ENCODE measurements around the gene ANKRD66.
"Not testable (repeated sequence)": the region's sequence is repeated elsewhere in the genome, so short reads cannot be mapped to it uniquely, and the experiment has no call there.

The ANKRD66 gene

DNA sequence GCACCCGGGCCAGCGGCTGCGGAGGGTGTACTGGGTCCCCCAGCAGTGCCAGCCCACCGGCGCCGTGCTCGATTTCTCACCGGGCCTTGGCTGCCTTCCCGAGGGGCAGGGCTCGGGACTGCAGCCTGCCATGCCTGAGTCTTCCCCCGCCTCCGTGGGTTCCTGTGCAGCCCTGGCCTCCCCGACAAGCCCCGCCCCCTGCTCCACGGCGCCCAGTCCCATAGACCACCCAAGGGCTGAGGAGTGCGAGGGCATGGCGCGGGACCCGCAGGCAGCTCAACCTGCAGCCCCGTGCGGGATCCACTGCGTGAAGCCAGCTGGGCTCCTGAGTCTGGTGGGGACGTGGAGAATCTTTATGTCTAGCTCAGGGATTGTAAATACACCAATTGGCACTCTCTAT lies 28.0 kb downstream of the ANKRD66 start:
- H3K9me3 ChIP-seq (ENCODE audit: control insufficient read depth, low read length); H3K9ac ChIP-seq (ENCODE audit: low read length); H3K36me3 ChIP-seq (ENCODE audit: control insufficient read depth, insufficient read depth, low read length, severe bottlenecking); H3K27me3 ChIP-seq (replicated peaks; ENCODE audit: control insufficient read depth, insufficient read depth, low read length); DNase-seq (ENCODE audit: low read depth); H3K4me3 ChIP-seq (ENCODE audit: low read length): not testable (repeated sequence)
- H3K4me1 ChIP-seq (ENCODE audit: control insufficient read depth, insufficient read depth, low read length) = peaks cover 20% of the 10 kb centered on the region

DNA sequence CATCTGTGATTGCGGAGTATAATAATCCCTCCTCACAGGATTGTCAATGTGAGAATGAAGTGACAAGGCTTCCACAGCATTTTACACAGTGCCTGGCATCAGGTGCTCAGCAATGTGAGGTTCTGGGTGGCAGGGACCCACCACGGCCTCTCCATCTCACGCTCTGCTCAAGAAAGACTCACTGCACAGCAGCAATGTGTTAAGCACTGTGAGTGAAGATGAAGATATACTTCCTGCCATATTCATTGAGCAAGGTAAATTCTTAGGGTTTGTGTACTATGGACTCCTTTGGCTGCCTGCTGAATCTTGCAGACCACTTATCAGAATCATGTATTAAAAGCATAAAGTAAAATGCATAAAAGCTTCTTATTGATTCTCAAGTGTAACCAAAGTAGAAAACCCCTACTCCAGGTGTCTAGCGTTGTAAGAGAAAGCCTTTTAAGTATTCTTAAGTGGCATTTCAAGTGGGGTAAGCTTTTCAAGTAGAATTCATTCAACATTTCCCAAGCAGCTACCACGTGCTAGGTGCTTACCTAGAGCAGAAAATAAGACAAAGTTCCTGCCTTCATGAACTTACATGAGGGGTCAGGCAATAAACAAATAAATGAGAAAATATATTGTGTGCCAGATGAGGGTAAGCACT lies 29.5 kb downstream of the ANKRD66 start:
- no peak overlapping the region for H3K9ac ChIP-seq (ENCODE audit: low read length)
- peaks cover 20% of the 10 kb centered on the region for H3K4me1 ChIP-seq (ENCODE audit: control insufficient read depth, insufficient read depth, low read length)
- no peaks in the 10 kb centered on the region for H3K27me3 ChIP-seq (replicated peaks; ENCODE audit: control insufficient read depth, insufficient read depth, low read length)
- no peak for DNase-seq (ENCODE audit: low read depth)
- H3K36me3 ChIP-seq (ENCODE audit: control insufficient read depth, insufficient read depth, low read length, severe bottlenecking) = no peaks in the 10 kb centered on the region
- no peaks in the 10 kb centered on the region for H3K9me3 ChIP-seq (ENCODE audit: control insufficient read depth, low read length)
- H3K4me3 ChIP-seq (ENCODE audit: low read length) = no peak overlapping the region

DNA sequence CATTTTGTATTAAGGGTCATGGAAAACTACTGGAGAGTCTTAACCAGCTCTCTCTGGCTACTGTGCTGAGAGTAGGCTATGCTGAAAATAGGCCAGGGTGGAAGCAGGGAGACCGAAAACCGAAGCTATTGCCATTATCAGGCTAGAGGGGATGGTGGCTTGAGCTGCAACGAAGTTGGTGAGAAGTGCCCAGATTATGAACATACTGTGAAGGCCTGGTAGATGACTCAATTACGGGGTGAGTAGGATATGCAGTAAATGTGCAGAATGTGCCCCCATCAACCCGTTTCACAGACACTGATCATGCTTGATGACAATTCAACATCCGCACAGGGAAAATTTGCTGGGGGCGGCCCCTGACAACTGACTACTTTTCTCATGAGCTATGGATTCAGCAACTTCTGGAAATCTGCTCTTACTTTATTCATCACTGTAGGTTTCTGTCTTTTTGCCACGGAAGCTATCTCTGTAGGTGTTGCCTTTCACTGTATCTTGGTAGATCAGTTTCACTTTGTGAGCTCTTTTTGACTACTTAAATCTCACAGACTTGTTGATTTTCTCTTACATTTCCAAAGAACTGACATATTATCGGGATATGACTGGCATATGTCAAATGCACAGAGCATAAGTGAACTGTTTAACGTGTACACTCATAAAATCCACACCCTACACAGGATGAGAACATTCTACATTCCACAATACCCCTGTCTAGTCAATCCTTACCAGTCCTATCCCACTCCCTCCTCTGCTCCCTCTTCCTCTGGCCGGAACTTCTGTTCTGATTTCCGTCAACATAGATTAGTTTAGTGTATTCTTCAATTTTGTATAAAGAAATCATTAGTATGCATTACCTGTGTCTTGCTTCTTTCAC lies 31.0 kb downstream of the ANKRD66 start:
- Histone ChIP-seq H3K36me3 (ENCODE audit: control insufficient read depth, insufficient read depth, low read length, severe bottlenecking) (no peaks in the 10 kb centered on the region), H3K4me3 (ENCODE audit: low read length) (no peak overlapping the region), H3K9me3 (ENCODE audit: control insufficient read depth, low read length) (no peaks in the 10 kb centered on the region), H3K27me3 (replicated peaks; ENCODE audit: control insufficient read depth, insufficient read depth, low read length) (no peaks in the 10 kb centered on the region), H3K9ac (ENCODE audit: low read length) (no peak overlapping the region), H3K4me1 (ENCODE audit: control insufficient read depth, insufficient read depth, low read length) (peaks cover 14% of the 10 kb centered on the region)
- no peak for DNase-seq (ENCODE audit: low read depth)

DNA sequence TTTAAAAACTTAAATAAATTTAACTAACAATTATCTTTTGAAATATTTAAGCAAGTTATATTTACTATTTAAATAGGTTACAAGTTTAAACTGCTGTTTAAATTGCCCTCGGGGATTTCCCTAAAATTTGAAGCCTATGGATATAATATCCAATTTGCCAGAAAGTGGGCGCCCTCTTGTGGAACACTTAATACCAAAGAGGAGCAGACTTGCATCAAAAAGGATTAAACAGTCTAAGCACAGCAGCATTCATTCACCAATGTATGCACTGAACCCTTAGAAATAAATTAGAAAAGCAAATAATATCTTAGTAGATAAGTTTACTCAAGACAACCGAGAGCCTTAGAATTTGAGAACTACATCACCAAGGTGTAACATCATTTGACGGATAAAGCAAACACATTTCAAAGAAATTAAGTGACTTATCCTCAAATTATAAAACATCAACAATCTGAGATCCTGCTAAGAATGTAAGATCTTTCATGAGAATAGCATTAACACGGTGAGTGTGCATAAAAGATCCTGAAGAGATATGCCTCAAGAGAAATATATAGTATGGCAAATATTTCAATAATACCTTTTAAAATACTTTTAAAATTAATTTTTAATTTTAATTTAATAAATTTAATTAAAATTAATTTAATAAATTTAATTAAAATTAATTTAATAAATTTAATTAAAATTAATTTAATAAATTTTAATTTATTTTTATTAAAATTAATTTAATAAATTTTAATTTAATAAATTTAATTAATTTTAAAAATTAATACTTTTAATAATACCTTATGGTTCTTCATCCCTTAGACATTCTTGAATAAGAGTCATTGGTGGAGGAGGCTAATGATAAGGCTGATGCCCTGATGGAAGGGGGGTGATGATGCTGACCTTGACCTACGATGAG lies 35.0 kb downstream of the ANKRD66 start:
- H3K9ac ChIP-seq (ENCODE audit: low read length) = no peak overlapping the region

DNA sequence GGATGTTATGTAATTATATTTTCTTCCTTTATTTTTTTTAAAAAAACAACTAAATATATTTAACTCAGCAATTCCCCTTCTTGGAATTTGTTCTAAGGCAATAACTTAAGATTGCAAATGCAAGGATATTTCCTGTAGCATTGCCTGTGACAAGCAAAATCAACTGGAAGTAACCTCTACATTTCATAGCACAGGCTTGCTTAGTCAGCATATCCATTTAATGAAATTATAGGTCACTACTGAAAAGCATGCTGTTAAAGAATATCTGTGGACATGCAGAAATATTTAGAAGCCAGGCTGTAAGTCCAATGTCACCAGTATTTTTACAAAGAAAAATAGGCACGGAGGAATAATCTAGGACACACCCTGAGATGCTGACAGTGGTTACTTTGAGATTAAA lies 37.8 kb downstream of the ANKRD66 start:
- no peaks in the 10 kb centered on the region for H3K36me3 ChIP-seq (ENCODE audit: control insufficient read depth, insufficient read depth, low read length, severe bottlenecking)
- no peaks in the 10 kb centered on the region for H3K27me3 ChIP-seq (replicated peaks; ENCODE audit: control insufficient read depth, insufficient read depth, low read length)
- no peak overlapping the region for H3K4me3 ChIP-seq (ENCODE audit: low read length)
- H3K9me3 ChIP-seq (ENCODE audit: control insufficient read depth, low read length) = no peaks in the 10 kb centered on the region
- no peak overlapping the region for H3K9ac ChIP-seq (ENCODE audit: low read length)
- no peak for DNase-seq (ENCODE audit: low read depth)
- no peaks in the 10 kb centered on the region for H3K4me1 ChIP-seq (ENCODE audit: control insufficient read depth, insufficient read depth, low read length)

More for the DNA sequence above, 35.0 kb downstream of the ANKRD66 start:
- no peaks in the 10 kb centered on the region for H3K9me3 ChIP-seq (ENCODE audit: control insufficient read depth, low read length)
- no peaks in the 10 kb centered on the region for H3K27me3 ChIP-seq (replicated peaks; ENCODE audit: control insufficient read depth, insufficient read depth, low read length)
- no peaks in the 10 kb centered on the region for H3K4me1 ChIP-seq (ENCODE audit: control insufficient read depth, insufficient read depth, low read length)
- no peaks in the 10 kb centered on the region for H3K36me3 ChIP-seq (ENCODE audit: control insufficient read depth, insufficient read depth, low read length, severe bottlenecking)
- no peak overlapping the region for H3K4me3 ChIP-seq (ENCODE audit: low read length)
- DNase-seq (ENCODE audit: low read depth) = peak; percentile 90

DNA sequence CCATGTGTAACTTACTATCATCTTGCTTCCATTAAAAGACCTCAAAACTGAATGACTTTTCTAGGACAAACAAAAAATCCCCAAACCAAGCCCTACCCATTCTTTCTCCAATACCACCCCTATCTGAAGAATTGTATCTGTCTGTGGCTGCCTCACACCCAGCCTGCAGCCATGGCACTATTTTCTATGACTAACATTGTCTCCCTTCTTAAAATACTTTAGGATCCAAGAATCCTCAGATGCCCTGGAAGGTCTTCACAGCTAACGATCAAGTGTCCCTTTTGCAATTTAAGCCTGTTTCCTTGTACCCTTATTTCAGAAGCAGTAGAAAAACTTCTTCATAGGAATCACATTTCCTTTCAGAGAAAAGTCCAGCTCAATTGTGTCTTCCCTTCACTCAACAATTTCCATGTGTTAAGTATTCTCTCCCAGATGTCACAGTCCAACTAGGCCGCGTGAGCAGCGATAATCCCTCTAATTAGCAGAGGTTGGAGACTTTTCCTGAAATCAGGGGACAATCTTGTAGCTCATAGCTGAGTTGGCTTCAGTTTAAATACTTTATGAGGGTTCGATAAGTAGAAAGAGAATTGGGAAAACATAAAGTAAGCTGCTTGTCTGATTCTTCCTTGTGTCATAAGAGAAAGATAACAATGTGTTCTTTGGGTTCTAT lies 41.3 kb downstream of the ANKRD66 start:
- Histone ChIP-seq H3K4me3 (ENCODE audit: low read length) (no peak overlapping the region), H3K27me3 (replicated peaks; ENCODE audit: control insufficient read depth, insufficient read depth, low read length) (peaks cover 6% of the 10 kb centered on the region), H3K4me1 (ENCODE audit: control insufficient read depth, insufficient read depth, low read length) (no peaks in the 10 kb centered on the region), H3K9ac (ENCODE audit: low read length) (no peak overlapping the region), H3K9me3 (ENCODE audit: control insufficient read depth, low read length) (no peaks in the 10 kb centered on the region), H3K36me3 (ENCODE audit: control insufficient read depth, insufficient read depth, low read length, severe bottlenecking) (no peaks in the 10 kb centered on the region)
- DNase-seq (ENCODE audit: low read depth) = no peak

DNA sequence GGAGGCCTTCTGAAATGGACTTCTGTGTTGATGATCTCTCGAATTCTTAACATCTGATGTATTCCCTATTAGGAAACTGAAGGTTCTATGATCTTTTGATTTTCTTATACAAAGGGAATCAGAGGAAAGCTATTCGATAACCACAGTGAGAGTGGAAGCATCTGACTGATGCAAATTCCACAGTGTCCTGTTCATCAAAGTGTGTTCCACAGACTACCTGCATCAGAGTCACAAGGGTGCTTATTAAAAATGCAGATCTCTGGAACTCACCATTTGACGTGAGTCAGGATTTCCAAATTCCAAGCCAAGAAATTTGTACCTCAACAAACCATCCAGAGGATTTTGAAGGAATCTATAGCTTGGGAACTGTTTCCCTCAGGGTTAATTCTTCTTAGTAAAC lies 42.1 kb downstream of the ANKRD66 start:
- H3K9ac ChIP-seq (ENCODE audit: low read length) = no peak overlapping the region
- H3K4me1 ChIP-seq (ENCODE audit: control insufficient read depth, insufficient read depth, low read length) = no peaks in the 10 kb centered on the region
- H3K27me3 ChIP-seq (replicated peaks; ENCODE audit: control insufficient read depth, insufficient read depth, low read length) = peaks cover 6% of the 10 kb centered on the region
- no peaks in the 10 kb centered on the region for H3K9me3 ChIP-seq (ENCODE audit: control insufficient read depth, low read length)
- H3K36me3 ChIP-seq (ENCODE audit: control insufficient read depth, insufficient read depth, low read length, severe bottlenecking) = no peaks in the 10 kb centered on the region
- no peak overlapping the region for H3K4me3 ChIP-seq (ENCODE audit: low read length)
- no peak for DNase-seq (ENCODE audit: low read depth)

DNA sequence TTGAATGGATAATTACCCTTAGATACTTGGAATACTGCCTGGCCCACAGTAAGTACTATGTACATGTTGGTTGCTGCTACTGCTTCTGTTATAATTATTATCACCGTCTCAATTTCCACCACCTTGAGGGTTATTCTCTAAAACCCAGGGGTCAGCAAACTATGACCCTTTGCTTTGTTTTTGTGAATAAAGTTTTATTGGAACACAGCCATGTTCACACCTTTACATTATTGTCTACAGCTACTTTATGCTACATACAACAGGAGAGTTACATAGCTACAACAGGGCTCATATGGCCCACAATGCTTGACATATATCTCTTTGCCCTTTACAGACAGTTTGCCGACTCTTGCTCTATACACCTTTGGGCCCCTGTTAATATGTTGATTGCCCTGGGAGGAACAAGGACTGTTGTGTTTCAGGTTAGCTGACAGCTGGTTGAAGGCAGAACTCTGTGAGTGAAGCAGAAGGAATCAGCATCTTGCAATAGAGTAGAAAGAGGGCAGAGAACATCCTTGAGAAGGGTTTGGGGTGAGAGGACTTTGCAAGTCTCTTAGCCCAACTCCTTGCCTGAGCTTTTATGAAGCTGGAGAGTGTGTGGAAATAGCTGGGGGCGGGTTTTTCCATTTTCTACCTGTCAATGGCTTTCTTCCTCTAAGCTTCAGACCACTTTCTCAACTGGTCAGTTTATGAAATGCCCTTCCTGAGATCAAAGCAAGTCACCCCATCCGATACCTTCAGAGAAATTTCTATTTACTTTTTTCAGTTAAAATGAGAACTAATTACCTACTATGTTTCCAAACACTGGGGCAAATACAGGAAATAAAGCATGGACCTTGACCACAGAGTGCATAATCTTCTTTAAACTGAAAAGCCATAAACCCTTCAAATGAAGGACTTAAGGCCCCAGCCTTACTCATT lies 43.0 kb downstream of the ANKRD66 start:
- Histone ChIP-seq H3K27me3 (replicated peaks; ENCODE audit: control insufficient read depth, insufficient read depth, low read length) (peaks cover 6% of the 10 kb centered on the region), H3K4me1 (ENCODE audit: control insufficient read depth, insufficient read depth, low read length) (no peaks in the 10 kb centered on the region), H3K36me3 (ENCODE audit: control insufficient read depth, insufficient read depth, low read length, severe bottlenecking) (no peaks in the 10 kb centered on the region), H3K4me3 (ENCODE audit: low read length) (no peak overlapping the region), H3K9me3 (ENCODE audit: control insufficient read depth, low read length) (no peaks in the 10 kb centered on the region), H3K9ac (ENCODE audit: low read length) (no peak overlapping the region)
- DNase-seq (ENCODE audit: low read depth) = no peak

DNA sequence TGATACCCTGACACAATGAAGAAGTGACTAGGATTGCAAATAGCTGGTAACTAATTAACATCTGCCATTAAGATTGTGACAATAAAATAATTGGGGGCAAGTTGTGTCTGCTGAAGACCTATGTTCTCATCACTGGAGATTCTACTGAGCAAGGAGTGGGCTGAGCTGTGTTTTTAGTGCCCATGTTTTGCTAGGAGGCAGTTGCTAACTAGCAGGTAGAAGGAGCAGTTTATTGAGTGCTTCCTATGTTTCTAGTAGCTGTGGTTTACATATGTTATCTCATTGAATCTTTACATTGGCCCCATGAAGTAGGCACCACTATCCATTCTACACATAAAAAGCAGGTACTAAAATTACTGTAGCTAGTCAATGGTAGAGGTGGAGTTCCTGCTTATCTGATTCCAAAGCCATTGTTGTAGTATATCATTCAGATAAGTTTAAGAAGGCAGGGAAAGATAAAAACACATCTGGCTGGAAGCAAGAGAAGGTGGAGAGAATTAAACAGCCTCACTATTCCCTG lies 43.7 kb downstream of the ANKRD66 start:
- Histone ChIP-seq H3K36me3 (ENCODE audit: control insufficient read depth, insufficient read depth, low read length, severe bottlenecking) (no peaks in the 10 kb centered on the region), H3K4me1 (ENCODE audit: control insufficient read depth, insufficient read depth, low read length) (no peaks in the 10 kb centered on the region), H3K9ac (ENCODE audit: low read length) (no peak overlapping the region), H3K27me3 (replicated peaks; ENCODE audit: control insufficient read depth, insufficient read depth, low read length) (peaks cover 6% of the 10 kb centered on the region), H3K9me3 (ENCODE audit: control insufficient read depth, low read length) (no peaks in the 10 kb centered on the region), H3K4me3 (ENCODE audit: low read length) (no peak overlapping the region)
- no peak for DNase-seq (ENCODE audit: low read depth)

DNA sequence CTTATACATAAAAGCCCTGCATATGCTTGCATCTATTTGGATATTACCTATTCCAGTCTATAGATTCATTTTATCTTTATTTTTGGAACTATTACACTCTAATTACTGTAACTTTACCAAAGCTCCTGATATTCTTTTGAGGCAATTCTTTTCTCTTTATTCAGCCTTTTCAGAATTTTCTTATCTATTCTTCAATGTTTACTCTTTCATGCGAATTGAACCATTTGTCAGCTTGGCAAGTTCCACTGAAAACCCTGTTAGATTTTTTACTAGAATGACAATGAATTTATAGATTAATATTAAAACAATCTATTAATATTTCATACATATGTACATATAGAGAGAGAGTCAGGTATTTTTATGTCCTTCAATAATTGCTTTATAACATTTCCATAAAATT lies 45.9 kb downstream of the ANKRD66 start:
- Histone ChIP-seq H3K9ac (ENCODE audit: low read length) (no peak overlapping the region), H3K27me3 (replicated peaks; ENCODE audit: control insufficient read depth, insufficient read depth, low read length) (peaks cover 8% of the 10 kb centered on the region), H3K9me3 (ENCODE audit: control insufficient read depth, low read length) (no peaks in the 10 kb centered on the region), H3K4me1 (ENCODE audit: control insufficient read depth, insufficient read depth, low read length) (no peaks in the 10 kb centered on the region), H3K4me3 (ENCODE audit: low read length) (no peak overlapping the region), H3K36me3 (ENCODE audit: control insufficient read depth, insufficient read depth, low read length, severe bottlenecking) (no peaks in the 10 kb centered on the region)
- DNase-seq (ENCODE audit: low read depth) = no peak

Measured in adipocyte (in vitro differentiated cells).